Adipocyte (in vitro differentiated cells): ENCODE data around the gene KCNF1.
A peak's percentile ranks its signal among the peaks of the same experiment; 100 is the strongest.

Experiments used
- DNase-seq: peaks from one replicate; pipeline ENCODE4 v3.0.0-alpha.2; 2015; ENCODE audit warnings: low read depth
- H3K27me3 ChIP-seq: replicated peaks from 2 replicates; pipeline ENCODE4 v1.7.0; 2013; ENCODE audit warnings: mild to moderate bottlenecking, low read length, moderate library complexity; ENCODE audit not compliant: control insufficient read depth, insufficient read depth
- H3K36me3 ChIP-seq: 2 replicates; pipeline ENCODE4 v1.7.0; 2013; ENCODE audit warnings: low read length, mild to moderate bottlenecking, moderate library complexity; ENCODE audit not compliant: control insufficient read depth, insufficient read depth, severe bottlenecking
- H3K4me1 ChIP-seq: 2 replicates; pipeline ENCODE4 v1.7.0; 2013; ENCODE audit warnings: mild to moderate bottlenecking, low read length, moderate library complexity; ENCODE audit not compliant: control insufficient read depth, insufficient read depth
- H3K4me3 ChIP-seq: 2 replicates; pipeline ENCODE4 v1.7.0; 2013; ENCODE audit warnings: mild to moderate bottlenecking, low read length, moderate library complexity
- H3K9ac ChIP-seq: 2 replicates; pipeline ENCODE4 v1.7.0; 2013; ENCODE audit warnings: mild to moderate bottlenecking, low read length, moderate library complexity
- H3K9me3 ChIP-seq: 2 replicates; pipeline ENCODE4 v1.7.0; 2013; ENCODE audit warnings: mild to moderate bottlenecking, low read length, moderate library complexity; ENCODE audit not compliant: control insufficient read depth

The KCNF1 gene

DNA sequence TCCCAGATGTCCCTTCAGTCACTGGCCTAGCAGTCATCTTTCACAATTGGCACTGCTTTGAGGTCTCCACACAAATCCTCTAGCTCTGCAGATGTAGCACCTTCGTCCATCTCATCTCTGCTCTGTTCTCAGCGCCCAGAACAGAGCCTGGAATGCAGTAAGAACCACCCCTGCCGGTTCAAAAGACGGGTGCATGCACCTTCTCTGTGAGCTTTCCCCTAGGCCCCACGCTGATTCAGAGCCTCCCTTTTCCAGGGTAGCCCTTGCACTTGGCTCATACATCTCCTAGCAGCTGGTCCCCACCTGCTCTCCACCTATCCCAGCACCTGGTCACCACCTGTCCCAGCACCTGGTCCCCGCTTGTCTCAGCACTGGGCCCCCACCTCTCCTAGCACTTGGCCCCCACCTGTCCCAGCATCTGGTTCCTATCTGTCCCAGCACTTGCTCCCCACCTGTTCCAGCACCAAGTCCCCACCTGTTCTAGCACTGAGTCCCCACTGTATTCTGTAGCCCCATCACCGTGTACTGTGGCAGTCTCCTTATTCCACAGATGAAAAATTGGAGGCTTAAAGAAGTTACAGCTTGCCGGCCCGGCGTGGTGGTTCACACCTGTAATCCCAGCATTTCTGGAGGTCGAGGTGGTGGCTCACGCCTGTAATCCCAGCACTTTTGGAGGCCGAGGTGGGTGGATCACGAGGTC, 4.7 kb upstream of the KCNF1 start:
- no peak for DNase-seq
- H3K27me3 ChIP-seq: peaks cover 21% of the 10 kb centered on the region

DNA sequence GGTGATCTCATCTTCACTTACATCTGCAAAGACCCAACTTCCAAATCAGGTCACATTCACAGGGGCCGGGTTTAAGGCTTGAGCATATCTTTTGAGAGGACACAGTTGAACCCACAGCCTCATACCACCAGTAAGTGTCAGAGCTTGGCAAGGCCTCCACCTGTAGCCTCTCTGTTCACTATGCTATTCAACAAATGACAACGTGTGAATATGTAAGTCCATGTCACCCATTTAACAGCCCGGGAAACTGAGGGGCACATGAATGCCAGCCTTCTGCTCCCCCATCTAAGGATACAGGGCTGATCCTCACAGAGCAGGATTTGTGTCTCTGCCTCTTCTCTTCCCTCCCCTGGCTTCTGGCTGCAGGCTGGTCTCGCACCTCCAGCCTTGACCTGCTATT, 3.5 kb upstream of the KCNF1 start:
- no peak overlapping the region for H3K4me3 ChIP-seq
- no peaks in the 10 kb centered on the region for H3K9me3 ChIP-seq
- no peaks in the 10 kb centered on the region for H3K36me3 ChIP-seq
- no peak for DNase-seq
- peaks cover 30% of the 10 kb centered on the region for H3K27me3 ChIP-seq
- no peak overlapping the region for H3K9ac ChIP-seq
- peaks cover 6% of the 10 kb centered on the region for H3K4me1 ChIP-seq

More for the DNA sequence above, 4.7 kb upstream of the KCNF1 start:
- Histone ChIP-seq H3K9ac (no peak overlapping the region), H3K36me3 (no peaks in the 10 kb centered on the region), H3K4me1 (peaks cover 6% of the 10 kb centered on the region), H3K4me3 (no peak overlapping the region), H3K9me3 (no peaks in the 10 kb centered on the region)

DNA sequence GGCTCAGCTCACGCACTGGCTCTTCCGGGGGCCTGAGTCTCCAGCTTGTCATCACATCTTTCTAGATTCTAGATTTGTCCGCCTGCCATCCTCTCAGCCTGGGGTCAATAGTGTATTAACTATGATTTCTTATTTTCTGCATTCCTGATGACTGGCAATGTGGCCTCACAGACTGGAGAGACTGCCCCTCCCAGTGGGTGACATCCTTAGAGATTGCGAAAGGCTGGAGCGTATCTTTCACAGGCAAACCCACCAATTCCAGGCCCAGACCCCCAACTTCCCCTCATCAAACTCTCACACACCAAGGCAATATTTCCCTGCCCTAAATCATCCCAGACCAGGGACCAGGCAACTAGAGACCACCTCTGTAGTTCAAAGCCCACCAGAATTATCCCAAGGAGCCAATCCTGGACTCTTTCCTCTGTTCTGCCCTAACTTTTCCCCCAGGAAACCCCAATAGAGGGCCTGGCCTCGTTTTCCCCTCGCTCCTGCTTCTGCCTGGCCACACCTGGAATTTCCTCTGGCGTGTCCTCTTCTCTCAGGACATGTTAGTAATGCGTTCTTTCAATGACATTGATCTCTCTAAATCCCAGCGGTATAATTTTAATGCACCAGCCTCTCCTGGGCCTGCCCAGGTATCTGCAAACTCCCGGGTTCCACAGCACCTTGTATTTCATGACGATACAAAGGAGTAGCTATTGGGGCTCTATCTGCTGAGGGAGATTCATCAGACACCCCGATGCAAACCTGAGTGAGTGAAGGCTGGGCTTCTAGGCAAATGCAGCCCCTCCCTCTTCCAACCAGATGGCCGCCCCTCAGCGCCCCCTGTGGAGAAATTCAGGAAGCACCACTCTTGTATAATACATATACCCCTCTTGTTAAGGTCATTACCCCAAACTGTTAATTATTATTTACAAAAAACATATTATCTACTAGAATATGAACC, 2.4 kb upstream of the KCNF1 start:
- Histone ChIP-seq H3K9me3 (no peaks in the 10 kb centered on the region), H3K36me3 (no peaks in the 10 kb centered on the region), H3K4me3 (no peak overlapping the region), H3K27me3 (peaks cover 40% of the 10 kb centered on the region), H3K4me1 (peaks cover 6% of the 10 kb centered on the region), H3K9ac (no peak overlapping the region)
- DNase-seq: peak; percentile 47

DNA sequence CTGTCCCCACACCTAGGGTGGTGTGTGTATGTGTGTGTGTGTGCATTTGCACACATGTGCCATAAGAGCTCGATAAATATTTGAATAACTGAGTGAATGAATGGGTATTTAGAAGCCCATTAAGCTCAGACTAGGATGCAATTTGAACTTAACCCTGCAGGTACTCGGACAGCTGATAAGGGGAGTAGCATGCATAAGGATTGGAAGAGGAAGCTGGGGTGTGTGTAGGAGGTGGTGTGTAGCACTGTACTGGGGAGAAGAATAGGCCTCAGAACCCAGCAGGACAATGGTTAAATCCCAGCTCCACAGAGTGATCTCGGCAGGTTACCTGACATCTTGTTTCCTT, 1.8 kb upstream of the KCNF1 start:
- DNase-seq: no peak
- Histone ChIP-seq H3K4me3 (no peak overlapping the region), H3K27me3 (peaks cover 40% of the 10 kb centered on the region), H3K9ac (no peak overlapping the region), H3K9me3 (no peaks in the 10 kb centered on the region), H3K4me1 (peaks cover 6% of the 10 kb centered on the region), H3K36me3 (no peaks in the 10 kb centered on the region)

DNA sequence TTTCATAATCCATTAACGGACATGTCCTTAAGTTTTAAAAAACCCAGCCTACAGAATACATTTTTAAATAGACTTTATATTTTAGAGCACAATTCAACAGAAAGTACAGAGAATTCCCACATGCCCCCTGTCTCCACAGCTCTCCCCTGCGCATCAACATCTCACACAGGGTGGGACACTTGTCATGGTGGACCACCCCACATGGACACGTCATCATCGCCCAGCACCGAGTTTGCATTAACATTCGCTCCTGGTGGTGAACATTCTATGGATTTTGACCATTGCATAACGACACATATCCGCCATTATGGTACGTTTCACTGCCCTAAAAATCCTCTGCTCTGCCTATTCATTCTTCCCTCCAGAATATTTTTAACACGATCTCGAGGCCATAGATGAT, 1.1 kb upstream of the KCNF1 start:
- H3K27me3 ChIP-seq: peaks cover 42% of the 10 kb centered on the region
- H3K36me3 ChIP-seq: no peaks in the 10 kb centered on the region
- H3K9ac ChIP-seq: no peak overlapping the region
- H3K4me3 ChIP-seq: no peak overlapping the region
- no peak for DNase-seq
- no peaks in the 10 kb centered on the region for H3K9me3 ChIP-seq
- H3K4me1 ChIP-seq: peaks cover 6% of the 10 kb centered on the region

DNA sequence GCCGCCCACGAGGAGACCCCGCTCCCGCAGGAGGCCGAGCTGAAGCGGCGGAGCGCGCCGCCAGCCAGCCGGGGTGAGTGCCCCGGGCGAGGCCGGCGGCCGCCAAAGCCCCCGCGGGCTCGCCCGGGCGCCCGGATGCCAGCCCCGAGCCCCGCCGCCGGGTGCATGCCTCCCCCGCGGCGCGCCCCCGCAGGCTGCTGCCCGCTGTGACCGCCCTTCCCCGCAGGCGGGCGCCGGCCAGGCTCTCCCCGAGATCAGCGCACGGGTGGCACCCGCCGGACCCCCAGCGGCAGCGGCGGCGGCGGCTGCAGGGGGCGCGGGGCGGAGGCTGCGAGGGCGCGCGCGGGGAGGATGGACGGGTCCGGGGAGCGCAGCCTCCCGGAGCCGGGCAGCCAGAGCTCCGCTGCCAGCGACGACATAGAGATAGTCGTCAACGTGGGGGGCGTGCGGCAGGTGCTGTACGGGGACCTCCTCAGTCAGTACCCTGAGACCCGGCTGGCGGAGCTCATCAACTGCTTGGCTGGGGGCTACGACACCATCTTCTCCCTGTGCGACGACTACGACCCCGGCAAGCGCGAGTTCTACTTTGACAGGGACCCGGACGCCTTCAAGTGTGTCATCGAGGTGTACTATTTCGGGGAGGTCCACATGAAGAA, 470 bp downstream of the KCNF1 start:
- H3K9ac ChIP-seq: no peak overlapping the region
- H3K4me1 ChIP-seq: peaks cover 6% of the 10 kb centered on the region
- no peaks in the 10 kb centered on the region for H3K9me3 ChIP-seq
- no peak for DNase-seq
- H3K4me3 ChIP-seq: peak overlapping the region; percentile 68
- peaks cover 42% of the 10 kb centered on the region for H3K27me3 ChIP-seq
- no peaks in the 10 kb centered on the region for H3K36me3 ChIP-seq

DNA sequence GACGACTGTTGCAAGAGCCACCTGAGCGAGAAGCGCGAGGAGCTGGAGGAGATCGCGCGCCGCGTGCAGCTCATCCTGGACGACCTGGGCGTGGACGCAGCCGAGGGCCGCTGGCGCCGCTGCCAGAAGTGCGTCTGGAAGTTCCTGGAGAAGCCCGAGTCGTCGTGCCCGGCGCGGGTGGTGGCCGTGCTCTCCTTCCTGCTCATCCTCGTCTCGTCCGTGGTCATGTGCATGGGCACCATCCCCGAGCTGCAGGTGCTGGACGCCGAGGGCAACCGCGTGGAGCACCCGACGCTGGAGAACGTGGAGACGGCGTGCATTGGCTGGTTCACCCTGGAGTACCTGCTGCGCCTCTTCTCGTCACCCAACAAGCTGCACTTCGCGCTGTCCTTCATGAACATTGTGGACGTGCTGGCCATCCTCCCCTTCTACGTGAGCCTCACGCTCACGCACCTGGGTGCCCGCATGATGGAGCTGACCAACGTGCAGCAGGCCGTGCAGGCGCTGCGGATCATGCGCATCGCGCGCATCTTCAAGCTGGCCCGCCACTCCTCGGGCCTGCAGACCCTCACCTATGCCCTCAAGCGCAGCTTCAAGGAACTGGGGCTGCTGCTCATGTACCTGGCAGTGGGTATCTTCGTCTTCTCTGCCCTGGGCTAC, 1.2 kb downstream of the KCNF1 start:
- H3K9me3 ChIP-seq: no peaks in the 10 kb centered on the region
- H3K4me3 ChIP-seq: no peak overlapping the region
- no peak overlapping the region for H3K9ac ChIP-seq
- H3K4me1 ChIP-seq: peaks cover 6% of the 10 kb centered on the region
- peaks cover 42% of the 10 kb centered on the region for H3K27me3 ChIP-seq
- DNase-seq: no peak
- no peaks in the 10 kb centered on the region for H3K36me3 ChIP-seq

DNA sequence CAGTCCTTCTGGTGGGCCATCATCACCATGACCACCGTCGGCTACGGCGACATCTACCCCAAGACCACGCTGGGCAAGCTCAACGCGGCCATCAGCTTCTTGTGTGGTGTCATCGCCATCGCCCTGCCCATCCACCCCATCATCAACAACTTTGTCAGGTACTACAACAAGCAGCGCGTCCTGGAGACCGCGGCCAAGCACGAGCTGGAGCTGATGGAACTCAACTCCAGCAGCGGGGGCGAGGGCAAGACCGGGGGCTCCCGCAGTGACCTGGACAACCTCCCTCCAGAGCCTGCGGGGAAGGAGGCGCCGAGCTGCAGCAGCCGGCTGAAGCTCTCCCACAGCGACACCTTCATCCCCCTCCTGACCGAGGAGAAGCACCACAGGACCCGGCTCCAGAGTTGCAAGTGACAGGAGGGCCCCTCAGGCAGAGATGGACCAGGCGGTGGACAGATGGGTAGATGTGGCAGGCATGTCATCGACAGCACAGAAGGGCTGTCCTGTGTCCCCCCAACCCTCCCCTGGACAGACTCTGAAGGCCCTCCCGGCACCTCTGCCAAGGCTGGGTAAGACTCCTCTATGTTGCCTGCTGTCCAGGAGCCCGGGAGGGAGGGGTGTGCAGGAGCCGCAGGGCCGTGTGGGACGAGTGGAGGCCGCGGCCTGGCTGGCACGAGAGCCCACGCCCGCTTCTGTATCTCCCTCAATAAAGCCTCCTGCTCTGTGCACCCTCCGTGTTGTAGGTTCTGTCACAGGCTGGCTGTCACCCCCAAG, 2.0 kb downstream of the KCNF1 start:
- H3K9me3 ChIP-seq: no peaks in the 10 kb centered on the region
- no peaks in the 10 kb centered on the region for H3K36me3 ChIP-seq
- H3K27me3 ChIP-seq: peaks cover 42% of the 10 kb centered on the region

DNA sequence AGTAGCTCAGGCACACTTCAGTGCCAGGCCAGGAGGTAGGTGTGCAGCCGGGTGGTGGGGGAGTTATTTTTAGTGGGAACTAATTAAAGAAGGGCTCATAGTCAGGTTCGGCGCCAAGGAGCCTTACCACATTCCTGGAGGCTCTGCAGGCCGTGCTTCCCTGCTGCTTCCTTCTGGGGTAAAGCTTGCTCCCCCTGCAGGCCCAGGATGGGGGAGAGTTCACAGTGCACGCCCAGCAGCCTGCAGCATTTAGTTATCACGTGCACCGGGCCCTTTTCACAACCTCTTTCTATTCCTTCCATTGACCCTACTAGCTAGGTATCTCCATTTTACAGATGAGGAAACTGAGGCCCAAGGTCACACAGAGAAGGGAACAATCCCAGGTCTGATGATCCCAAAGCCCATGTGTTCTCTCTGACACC, 2.5 kb downstream of the KCNF1 start:
- no peak overlapping the region for H3K4me3 ChIP-seq
- DNase-seq: no peak
- H3K4me1 ChIP-seq: peaks cover 12% of the 10 kb centered on the region
- no peaks in the 10 kb centered on the region for H3K9me3 ChIP-seq
- H3K27me3 ChIP-seq: peaks cover 42% of the 10 kb centered on the region
- H3K9ac ChIP-seq: no peak overlapping the region
- no peaks in the 10 kb centered on the region for H3K36me3 ChIP-seq

More for the DNA sequence above, 2.0 kb downstream of the KCNF1 start:
- H3K4me1 ChIP-seq: peaks cover 6% of the 10 kb centered on the region
- no peak overlapping the region for H3K4me3 ChIP-seq
- H3K9ac ChIP-seq: no peak overlapping the region
- no peak for DNase-seq

DNA sequence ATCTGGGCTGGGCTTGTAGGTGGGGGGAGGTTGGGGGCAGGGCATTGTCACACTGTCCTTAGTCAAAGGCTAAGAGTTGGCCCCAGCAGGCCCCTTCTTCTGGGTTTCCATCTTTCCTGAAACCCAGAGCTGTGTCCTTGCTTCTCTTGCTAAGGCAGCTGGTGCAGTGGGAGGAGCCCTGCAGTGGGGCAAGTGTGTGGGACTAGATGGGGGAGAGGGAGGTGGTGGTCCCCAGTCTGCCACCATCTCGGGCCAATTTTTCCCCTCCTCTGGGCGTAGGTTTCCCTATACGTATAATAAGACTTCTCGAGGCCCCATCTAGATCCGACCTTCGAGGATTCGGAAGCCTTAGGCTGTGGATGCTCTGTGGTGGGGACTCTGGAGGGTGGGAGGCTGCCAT, 3.5 kb downstream of the KCNF1 start:
- no peak for DNase-seq
- no peak overlapping the region for H3K9ac ChIP-seq
- peaks cover 14% of the 10 kb centered on the region for H3K4me1 ChIP-seq
- peaks cover 42% of the 10 kb centered on the region for H3K27me3 ChIP-seq
- no peak overlapping the region for H3K4me3 ChIP-seq
- H3K9me3 ChIP-seq: no peaks in the 10 kb centered on the region
- H3K36me3 ChIP-seq: no peaks in the 10 kb centered on the region
